ENCODE data around the gene LRRC1. TPM values are rescaled to one million over a fixed set of nuclear protein-coding genes. Genes with fewer than 3 reads are reported as not detected.

Gene LRRC1
- total RNA-seq, 1 donor from 2014 or later = 2.6 TPM

DNA sequence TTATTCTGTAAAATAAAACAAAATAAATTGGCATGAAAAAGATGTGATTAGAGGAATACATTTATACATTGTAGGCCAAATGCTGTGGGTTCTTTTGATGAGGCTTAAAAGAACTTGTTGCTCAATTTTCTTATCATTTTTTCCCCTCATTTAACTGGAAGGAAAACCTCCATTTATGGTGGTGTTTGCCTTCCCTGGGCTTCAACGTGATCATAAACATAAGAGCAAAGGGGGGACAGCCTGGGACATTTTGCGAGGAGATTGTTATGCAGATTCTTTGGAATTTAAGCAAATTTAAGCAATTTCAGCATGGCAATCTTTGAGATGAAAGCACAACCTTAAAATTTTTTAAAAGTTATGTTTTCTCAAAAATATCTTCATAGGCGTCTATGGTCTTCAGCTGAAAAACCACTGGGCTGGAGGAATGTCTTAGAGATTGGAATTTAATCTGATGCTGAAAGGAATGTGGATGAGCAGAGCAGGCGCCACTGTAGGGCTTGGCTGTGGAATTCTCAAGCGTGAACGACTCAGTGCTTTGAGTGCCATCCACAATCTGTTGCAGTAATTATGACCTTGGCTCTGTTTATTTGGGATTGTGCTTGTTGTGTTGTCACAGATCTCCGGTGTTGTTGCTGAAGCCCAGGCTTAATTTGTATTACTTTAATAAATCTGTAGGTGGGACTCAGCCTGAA lies 167.0 kb downstream of the LRRC1 start:
- TF ChIP-seq, protein P1, sequence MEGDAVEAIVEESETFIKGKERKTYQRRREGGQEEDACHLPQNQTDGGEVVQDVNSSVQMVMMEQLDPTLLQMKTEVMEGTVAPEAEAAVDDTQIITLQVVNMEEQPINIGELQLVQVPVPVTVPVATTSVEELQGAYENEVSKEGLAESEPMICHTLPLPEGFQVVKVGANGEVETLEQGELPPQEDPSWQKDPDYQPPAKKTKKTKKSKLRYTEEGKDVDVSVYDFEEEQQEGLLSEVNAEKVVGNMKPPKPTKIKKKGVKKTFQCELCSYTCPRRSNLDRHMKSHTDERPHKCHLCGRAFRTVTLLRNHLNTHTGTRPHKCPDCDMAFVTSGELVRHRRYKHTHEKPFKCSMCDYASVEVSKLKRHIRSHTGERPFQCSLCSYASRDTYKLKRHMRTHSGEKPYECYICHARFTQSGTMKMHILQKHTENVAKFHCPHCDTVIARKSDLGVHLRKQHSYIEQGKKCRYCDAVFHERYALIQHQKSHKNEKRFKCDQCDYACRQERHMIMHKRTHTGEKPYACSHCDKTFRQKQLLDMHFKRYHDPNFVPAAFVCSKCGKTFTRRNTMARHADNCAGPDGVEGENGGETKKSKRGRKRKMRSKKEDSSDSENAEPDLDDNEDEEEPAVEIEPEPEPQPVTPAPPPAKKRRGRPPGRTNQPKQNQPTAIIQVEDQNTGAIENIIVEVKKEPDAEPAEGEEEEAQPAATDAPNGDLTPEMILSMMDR (IDR thresholded peaks at IDR 0.05; ENCODE audit: partially characterized antibody, unreplicated experiment) = no peak
- DNase-seq = no peak
- Mint-ChIP-seq H3K9me3 (ENCODE audit: unreplicated experiment) (no peaks in the 10 kb centered on the region), H3K36me3 (ENCODE audit: unreplicated experiment) (no peaks in the 10 kb centered on the region), H3K4me3 (ENCODE audit: unreplicated experiment) (no peak overlapping the region), H3K27ac (ENCODE audit: unreplicated experiment) (no peak overlapping the region), H3K27me3 (ENCODE audit: unreplicated experiment) (no peaks in the 10 kb centered on the region), H3K4me1 (ENCODE audit: low read depth, unreplicated experiment) (peaks cover 2% of the 10 kb centered on the region)

- DNase-seq = no peak
- Mint-ChIP-seq H3K4me1 (ENCODE audit: low read depth, unreplicated experiment) (peaks cover 2% of the 10 kb centered on the region), H3K4me3 (ENCODE audit: unreplicated experiment) (no peak overlapping the region), H3K9me3 (ENCODE audit: unreplicated experiment) (no peaks in the 10 kb centered on the region), H3K36me3 (ENCODE audit: unreplicated experiment) (no peaks in the 10 kb centered on the region), H3K27ac (ENCODE audit: unreplicated experiment) (no peak overlapping the region), H3K27me3 (ENCODE audit: unreplicated experiment) (no peaks in the 10 kb centered on the region)
- TF ChIP-seq, protein P1 (IDR thresholded peaks at IDR 0.05; ENCODE audit: partially characterized antibody, unreplicated experiment) = no peak
Measured at GRCh38 chr6:53962646-53963045, 167.8 kb downstream of the LRRC1 start.

DNA sequence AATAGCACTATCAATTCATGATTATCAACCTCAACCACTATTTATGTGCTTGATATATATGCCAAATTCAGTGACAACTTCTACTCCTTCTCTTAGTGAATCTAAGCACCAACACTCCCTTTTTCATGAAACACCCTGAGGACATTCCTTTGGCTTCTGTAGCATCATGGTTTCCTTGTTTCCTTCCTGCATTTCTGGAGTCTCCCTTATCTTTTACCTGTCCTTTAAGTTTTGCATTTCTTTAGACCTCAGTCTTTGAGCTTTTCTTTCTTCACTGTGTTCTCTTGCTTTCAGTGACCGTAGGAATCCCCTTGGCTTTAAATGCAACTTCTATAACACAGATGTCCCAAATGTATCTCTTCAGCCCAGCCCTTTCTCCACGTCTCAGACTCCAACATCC lies 172.6 kb downstream of the LRRC1 start:
- Mint-ChIP-seq H3K9me3 (ENCODE audit: unreplicated experiment) (peaks cover 1% of the 10 kb centered on the region), H3K27ac (ENCODE audit: unreplicated experiment) (no peak overlapping the region), H3K27me3 (ENCODE audit: unreplicated experiment) (peaks cover 2% of the 10 kb centered on the region), H3K4me3 (ENCODE audit: unreplicated experiment) (no peak overlapping the region), H3K4me1 (ENCODE audit: low read depth, unreplicated experiment) (peaks cover 6% of the 10 kb centered on the region), H3K36me3 (ENCODE audit: unreplicated experiment) (no peaks in the 10 kb centered on the region)
- no peak for DNase-seq
- TF ChIP-seq, protein P1 (IDR thresholded peaks at IDR 0.05; ENCODE audit: partially characterized antibody, unreplicated experiment) = no peak

Other genes with a start within 250 kb of the LRRC1 start
- 29.1 TPM for gene GCLC, start 249.9 kb upstream of the LRRC1 start, total RNA-seq (ENCODE audit: unreplicated experiment)
- 0.10 TPM for gene KLHL31, start 129.2 kb upstream of the LRRC1 start, total RNA-seq (ENCODE audit: unreplicated experiment)

Measured in glutamatergic neuron (in vitro differentiated cells).